ENCODE data around the gene JMJD7. TPM values are rescaled to one million over a fixed set of nuclear protein-coding genes. Genes with fewer than 3 reads are reported as not detected.

JMJD7 gene
- total RNA-seq (2021; ENCODE audit: unreplicated experiment) (13.2 TPM), Bru-seq, nascent RNA (percentile 55 among the genes with signal in this experiment), BruChase-seq, experiment 1, labeled RNA remaining after a 2-hour chase (percentile 78 among the genes with signal in this experiment), BruChase-seq, experiment 2, labeled RNA remaining after a 6-hour chase (percentile 81 among the genes with signal in this experiment)
- polyA plus RNA-seq (2012; ENCODE audit: insufficient read length) = 7.0 TPM
- long read RNA-seq, partial matches to known transcripts = 0 of 3 reads
- long read RNA-seq, other reads (novel, unspliced or antisense) = 0 of 3 reads

DNA sequence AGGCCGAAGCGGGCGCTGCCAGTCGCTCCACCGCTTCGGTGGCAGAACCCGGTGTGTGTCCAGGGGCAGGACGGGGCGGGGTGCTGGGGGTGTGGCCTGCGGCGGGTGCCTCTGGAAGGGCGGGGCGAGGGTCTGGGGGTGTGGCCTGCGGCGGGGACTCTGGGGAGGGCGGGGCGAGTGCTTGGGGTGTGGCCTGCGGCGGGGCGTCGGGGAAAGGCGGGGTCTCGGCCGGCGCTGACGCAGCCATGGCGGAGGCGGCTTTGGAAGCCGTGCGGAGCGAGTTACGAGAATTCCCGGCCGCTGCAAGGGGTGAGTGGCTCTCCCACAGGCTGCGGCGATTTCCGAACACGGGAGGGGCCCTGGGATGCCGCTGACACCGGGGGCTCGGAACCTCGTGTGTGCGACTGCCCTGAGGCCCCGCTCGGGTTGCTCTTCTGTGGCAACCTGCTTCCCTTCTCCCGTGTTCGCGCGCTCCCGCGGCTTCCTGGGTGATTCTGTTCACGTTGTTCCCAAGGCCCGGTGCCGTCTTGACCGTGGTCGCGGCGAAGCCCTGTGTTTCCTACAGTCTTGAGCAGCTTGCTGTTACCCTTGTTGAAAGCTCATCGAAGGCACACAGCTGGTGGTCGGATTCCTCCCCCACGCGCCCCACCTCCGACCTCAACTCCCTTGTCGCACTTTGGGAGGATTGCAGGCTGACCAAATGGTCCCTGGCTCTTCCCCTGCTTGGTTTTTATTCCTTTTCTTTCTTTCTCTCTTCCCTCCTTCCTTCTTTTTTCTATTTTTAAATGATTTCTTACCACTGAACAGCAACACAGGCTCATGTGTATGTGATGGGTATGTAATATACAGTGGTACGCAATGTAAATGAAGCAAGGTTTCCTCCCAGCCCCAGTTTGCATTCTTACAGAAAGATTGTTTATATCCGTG is at the start of gene JMJD7:
TSS of gene JMJD7 (plus strand) at position 213 of the 927 bp plus-strand sequence. CDS start at position 246, 33 bp downstream.
- in situ Hi-C loops (cut with HindIII; ENCODE audit: low pct_unique_long_range_greater_than_20kb, low sequenced_read_pairs) (no loop called here), intact Hi-C loops (cut with micrococcal nuclease; ENCODE audit: unreplicated experiment) (no loop called here)
- ATAC-seq (peak; percentile 88), DNase-seq (ENCODE audit: low read depth, low spot score) (peak; percentile 36)
- no peaks in the 10 kb centered on the region for H3K36me3 ChIP-seq (ENCODE audit: control insufficient read depth, insufficient read depth, low read length)
- H3K27me3 ChIP-seq (ENCODE audit: control insufficient read depth, insufficient read depth, low read length) = no peaks in the 10 kb centered on the region
- peak within 1 kb of the TSS; percentile 79 to 85 for H3K4me3 ChIP-seq (ENCODE audit: low read depth in 2 of 2, low read length in 2 of 2)
- TF ChIP-seq SIN3A (IDR thresholded peaks at IDR 0.05; ENCODE audit: borderline replicate concordance, insufficient read depth, low read depth, low read length) = no peak; the same call in 1 of the 2 replicates
- TF ChIP-seq POLR2AphosphoS5 (IDR thresholded peaks at IDR 0.05; ENCODE audit: low read depth, low read length) = peak; percentile 91
- ChIA-PET POLR2A (interaction anchor here (0.5 kb wide), 1 partner anchor 674 kb away, joined by 3 read pairs; no protein-coding TSS in a partner anchor), CTCF (no interaction called here)
- no peaks in the 10 kb centered on the region for H3K9me3 ChIP-seq (ENCODE audit: control insufficient read depth, insufficient read depth, low read depth, low read length)
- H3K4me1 ChIP-seq (ENCODE audit: control insufficient read depth, insufficient read depth, low read length) = peaks cover 8% of the 10 kb centered on the region
- BruUV-seq (replicated peaks) = no TSS peak
- H3K27ac ChIP-seq (ENCODE audit: low read length) = peak within 1 kb of the TSS; percentile 71

DNA sequence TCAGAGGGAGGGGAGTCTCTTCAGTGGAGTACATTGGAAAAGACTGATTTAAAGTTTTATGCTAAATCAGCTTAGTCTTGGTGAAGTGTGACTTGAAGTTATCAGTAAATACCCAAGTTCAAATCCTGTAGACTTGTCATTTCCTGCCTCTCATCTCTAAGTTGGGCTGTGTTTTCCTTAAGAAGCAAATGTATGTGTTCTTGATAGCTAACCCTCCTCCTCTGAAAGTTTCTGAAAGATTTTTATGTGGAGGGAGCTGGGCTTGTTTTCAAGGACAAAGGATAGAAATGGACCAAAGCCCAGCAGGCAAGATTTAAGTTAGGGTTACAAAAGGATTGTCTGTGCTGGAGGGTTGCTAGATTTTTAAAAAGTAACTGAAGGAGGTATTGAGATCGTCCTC is 49.4 kb upstream of the JMJD7 start:
- no peaks in the 10 kb centered on the region for H3K27me3 ChIP-seq (ENCODE audit: control insufficient read depth, insufficient read depth, low read length)
- ChIA-PET POLR2A (interaction anchor here (0.6 kb wide), 1 partner anchor 19 kb away, joined by 10 read pairs; no protein-coding TSS in a partner anchor), CTCF (no interaction called here)
- no peaks in the 10 kb centered on the region for H3K36me3 ChIP-seq (ENCODE audit: control insufficient read depth, insufficient read depth, low read length)
- TF ChIP-seq, protein P1, sequence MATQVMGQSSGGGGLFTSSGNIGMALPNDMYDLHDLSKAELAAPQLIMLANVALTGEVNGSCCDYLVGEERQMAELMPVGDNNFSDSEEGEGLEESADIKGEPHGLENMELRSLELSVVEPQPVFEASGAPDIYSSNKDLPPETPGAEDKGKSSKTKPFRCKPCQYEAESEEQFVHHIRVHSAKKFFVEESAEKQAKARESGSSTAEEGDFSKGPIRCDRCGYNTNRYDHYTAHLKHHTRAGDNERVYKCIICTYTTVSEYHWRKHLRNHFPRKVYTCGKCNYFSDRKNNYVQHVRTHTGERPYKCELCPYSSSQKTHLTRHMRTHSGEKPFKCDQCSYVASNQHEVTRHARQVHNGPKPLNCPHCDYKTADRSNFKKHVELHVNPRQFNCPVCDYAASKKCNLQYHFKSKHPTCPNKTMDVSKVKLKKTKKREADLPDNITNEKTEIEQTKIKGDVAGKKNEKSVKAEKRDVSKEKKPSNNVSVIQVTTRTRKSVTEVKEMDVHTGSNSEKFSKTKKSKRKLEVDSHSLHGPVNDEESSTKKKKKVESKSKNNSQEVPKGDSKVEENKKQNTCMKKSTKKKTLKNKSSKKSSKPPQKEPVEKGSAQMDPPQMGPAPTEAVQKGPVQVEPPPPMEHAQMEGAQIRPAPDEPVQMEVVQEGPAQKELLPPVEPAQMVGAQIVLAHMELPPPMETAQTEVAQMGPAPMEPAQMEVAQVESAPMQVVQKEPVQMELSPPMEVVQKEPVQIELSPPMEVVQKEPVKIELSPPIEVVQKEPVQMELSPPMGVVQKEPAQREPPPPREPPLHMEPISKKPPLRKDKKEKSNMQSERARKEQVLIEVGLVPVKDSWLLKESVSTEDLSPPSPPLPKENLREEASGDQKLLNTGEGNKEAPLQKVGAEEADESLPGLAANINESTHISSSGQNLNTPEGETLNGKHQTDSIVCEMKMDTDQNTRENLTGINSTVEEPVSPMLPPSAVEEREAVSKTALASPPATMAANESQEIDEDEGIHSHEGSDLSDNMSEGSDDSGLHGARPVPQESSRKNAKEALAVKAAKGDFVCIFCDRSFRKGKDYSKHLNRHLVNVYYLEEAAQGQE (IDR thresholded peaks at IDR 0.05; ENCODE audit: insufficient read depth in 1 of 2, low read depth in 2 of 2, low read length in 1 of 2) = no peak
- TF ChIP-seq TCF7L2 (IDR thresholded peaks at IDR 0.05; ENCODE audit: low read depth, low read length) (no peak), SIN3A (IDR thresholded peaks at IDR 0.05; ENCODE audit: borderline replicate concordance, insufficient read depth, low read depth, low read length) (no peak), POLR2AphosphoS5 (IDR thresholded peaks at IDR 0.05; ENCODE audit: low read depth, low read length) (no peak)
- TF ChIP-seq, protein P2, sequence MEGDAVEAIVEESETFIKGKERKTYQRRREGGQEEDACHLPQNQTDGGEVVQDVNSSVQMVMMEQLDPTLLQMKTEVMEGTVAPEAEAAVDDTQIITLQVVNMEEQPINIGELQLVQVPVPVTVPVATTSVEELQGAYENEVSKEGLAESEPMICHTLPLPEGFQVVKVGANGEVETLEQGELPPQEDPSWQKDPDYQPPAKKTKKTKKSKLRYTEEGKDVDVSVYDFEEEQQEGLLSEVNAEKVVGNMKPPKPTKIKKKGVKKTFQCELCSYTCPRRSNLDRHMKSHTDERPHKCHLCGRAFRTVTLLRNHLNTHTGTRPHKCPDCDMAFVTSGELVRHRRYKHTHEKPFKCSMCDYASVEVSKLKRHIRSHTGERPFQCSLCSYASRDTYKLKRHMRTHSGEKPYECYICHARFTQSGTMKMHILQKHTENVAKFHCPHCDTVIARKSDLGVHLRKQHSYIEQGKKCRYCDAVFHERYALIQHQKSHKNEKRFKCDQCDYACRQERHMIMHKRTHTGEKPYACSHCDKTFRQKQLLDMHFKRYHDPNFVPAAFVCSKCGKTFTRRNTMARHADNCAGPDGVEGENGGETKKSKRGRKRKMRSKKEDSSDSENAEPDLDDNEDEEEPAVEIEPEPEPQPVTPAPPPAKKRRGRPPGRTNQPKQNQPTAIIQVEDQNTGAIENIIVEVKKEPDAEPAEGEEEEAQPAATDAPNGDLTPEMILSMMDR (IDR thresholded peaks at IDR 0.05) = no peak
- H3K27ac ChIP-seq (ENCODE audit: low read length) = peak overlapping the region; percentile 18; the same call in 1 of the 2 replicates
- no peak for DNase-seq (ENCODE audit: low read depth, low spot score)
- no peak for ATAC-seq
- H3K4me1 ChIP-seq (ENCODE audit: control insufficient read depth, insufficient read depth, low read length) = peaks cover 43% of the 10 kb centered on the region
- no peaks in the 10 kb centered on the region for H3K9me3 ChIP-seq (ENCODE audit: control insufficient read depth, insufficient read depth, low read depth, low read length)
- H3K4me3 ChIP-seq (ENCODE audit: low read depth in 2 of 2, low read length in 2 of 2) = no peak overlapping the region
- BruUV-seq (replicated peaks) = TSS peak; percentile 23
- in situ Hi-C loops (cut with HindIII; ENCODE audit: low pct_unique_long_range_greater_than_20kb, low sequenced_read_pairs) = no loop called here
- intact Hi-C loops (cut with micrococcal nuclease; ENCODE audit: unreplicated experiment) = no loop called here
